PFSK-1 (cell line): ENCODE results near the gene TEX14.

Source experiments
- FOXP2 ChIP-seq: optimal IDR thresholded peaks from 2 replicates; pipeline ENCODE3; 2011; ENCODE audit warnings: borderline replicate concordance, control low read depth, inconsistent platforms; ENCODE audit not compliant: insufficient read depth; ENCODE audit errors: extremely low read length, extremely low read depth
- SIN3A ChIP-seq: IDR thresholded peaks from 2 replicates; pipeline ENCODE4 v1.6.1; 2012; ENCODE audit warnings: mild to moderate bottlenecking, low read length, moderate library complexity, borderline replicate concordance; ENCODE audit not compliant: insufficient read depth
- TAF1 ChIP-seq: IDR thresholded peaks from 2 replicates; pipeline ENCODE4 v1.6.1; 2012; ENCODE audit warnings: low read length, control low read depth, borderline replicate concordance; ENCODE audit not compliant: insufficient read depth

GRCh38 chr17:58532555-58532951 lies 159.3 kb downstream of the TEX14 start:
- no peak for TF ChIP-seq FOXP2
- TF ChIP-seq TAF1, result no peak
- TF ChIP-seq SIN3A, result no peak
